SJSA1 (cell line): Measurements from ENCODE around the gene ARL13B. TPM values are rescaled to one million over a fixed set of nuclear protein-coding genes. Genes with fewer than 3 reads are reported as not detected.
"Not testable (repeated sequence)": the region's sequence is repeated elsewhere in the genome, so short reads cannot be mapped to it uniquely, and the experiment has no call there.

ENCODE experiments used
- DNase-seq, 2 experiments: peaks; one replicate each; pipeline ENCODE4 v3.0.0-alpha.2; 2015 to 2020; ENCODE audit warnings: low spot score in 2 of 2, low read depth in 1 of 2
- H3K27ac ChIP-seq: fragments of 250-450 bp; sonication (Bioruptor Pico); 2 replicates; pipeline ENCODE4 v1.5.1; 2020; ENCODE audit warnings: mild to moderate bottlenecking, moderate library complexity
- H3K27me3 ChIP-seq: fragments of 250-450 bp; sonication (Bioruptor Pico); replicated peaks from 2 replicates; pipeline ENCODE4 v1.5.1; 2020; ENCODE audit warnings: mild to moderate bottlenecking, moderate library complexity
- H3K36me3 ChIP-seq: fragments of 250-450 bp; sonication (Bioruptor Pico); 2 replicates; pipeline ENCODE4 v1.5.1; 2020; ENCODE audit warnings: mild to moderate bottlenecking
- H3K4me1 ChIP-seq: fragments of 250-450 bp; sonication (Bioruptor Pico); replicated peaks from 2 replicates; pipeline ENCODE4 v1.6.1; 2021; ENCODE audit warnings: mild to moderate bottlenecking
- H3K4me3 ChIP-seq: fragments of 250-450 bp; sonication (Bioruptor Pico); 2 replicates; pipeline ENCODE4 v1.5.1; 2020; ENCODE audit warnings: mild to moderate bottlenecking
- H3K9me3 ChIP-seq: fragments of 250-450 bp; sonication (Bioruptor Pico); replicated peaks from 2 replicates; pipeline ENCODE4 v1.5.1; 2020; ENCODE audit warnings: mild to moderate bottlenecking
- total RNA-seq: library from RNA; depleted of rRNA; stranded (reverse); fragments of >200 nt; shearing (Covaris generic); gene quantifications from 2 replicates; pipeline ENCODE4 v1.2.3, GENCODE V29; 2014

Gene ARL13B
- total RNA-seq, 1 experiment from 2014 or later, result 16.0 TPM

- no peak overlapping the region for H3K4me3 ChIP-seq
- H3K9me3 ChIP-seq, result no peaks in the 10 kb centered on the region
- H3K27ac ChIP-seq, result no peak overlapping the region
- H3K36me3 ChIP-seq, result no peaks in the 10 kb centered on the region
- DNase-seq, result no peak
- no peaks in the 10 kb centered on the region for H3K4me1 ChIP-seq
- no peaks in the 10 kb centered on the region for H3K27me3 ChIP-seq
Observed at GRCh38 chr3:94011233-94011711, 31.3 kb downstream of the ARL13B start.

- no peaks in the 10 kb centered on the region for H3K27me3 ChIP-seq
- H3K27ac ChIP-seq, result no peak overlapping the region
- DNase-seq, result no peak
- H3K9me3 ChIP-seq, result no peaks in the 10 kb centered on the region
- no peaks in the 10 kb centered on the region for H3K36me3 ChIP-seq
- H3K4me1 ChIP-seq, result no peaks in the 10 kb centered on the region
- H3K4me3 ChIP-seq, result no peak overlapping the region
Observed at GRCh38 chr3:94012185-94012584, 32.2 kb downstream of the ARL13B start.

GRCh38 chr3:94015025-94015424, 35.1 kb downstream of the ARL13B start:
- H3K4me1 ChIP-seq, result no peaks in the 10 kb centered on the region
- H3K27me3 ChIP-seq, result no peaks in the 10 kb centered on the region
- H3K27ac ChIP-seq, result no peak overlapping the region
- H3K4me3 ChIP-seq, result no peak overlapping the region
- H3K36me3 ChIP-seq, result no peaks in the 10 kb centered on the region
- H3K9me3 ChIP-seq, result no peaks in the 10 kb centered on the region
- DNase-seq, result no peak

- H3K36me3 ChIP-seq, result no peaks in the 10 kb centered on the region
- H3K4me3 ChIP-seq, result no peak overlapping the region
- no peak for DNase-seq
- H3K9me3 ChIP-seq, result no peaks in the 10 kb centered on the region
- H3K27me3 ChIP-seq, result no peaks in the 10 kb centered on the region
- no peaks in the 10 kb centered on the region for H3K4me1 ChIP-seq
- no peak overlapping the region for H3K27ac ChIP-seq
Observed at GRCh38 chr3:94019659-94020058, 39.7 kb downstream of the ARL13B start.

- DNase-seq, result no peak
- Histone ChIP-seq H3K27ac (no peak overlapping the region), H3K4me1 (no peaks in the 10 kb centered on the region), H3K4me3 (no peak overlapping the region), H3K27me3 (no peaks in the 10 kb centered on the region), H3K9me3 (no peaks in the 10 kb centered on the region), H3K36me3 (no peaks in the 10 kb centered on the region)
Observed at GRCh38 chr3:94020293-94020692, 40.3 kb downstream of the ARL13B start.

GRCh38 chr3:94024385-94024784, 44.4 kb downstream of the ARL13B start:
- no peaks in the 10 kb centered on the region for H3K4me1 ChIP-seq
- H3K9me3 ChIP-seq, result no peaks in the 10 kb centered on the region
- H3K27me3 ChIP-seq, result no peaks in the 10 kb centered on the region
- no peak for DNase-seq
- H3K4me3 ChIP-seq, result no peak overlapping the region
- H3K36me3 ChIP-seq, result no peaks in the 10 kb centered on the region
- H3K27ac ChIP-seq, result no peak overlapping the region

- H3K27me3 ChIP-seq, result no peaks in the 10 kb centered on the region
- no peaks in the 10 kb centered on the region for H3K9me3 ChIP-seq
- no peak overlapping the region for H3K4me3 ChIP-seq
- DNase-seq, result no peak
- H3K27ac ChIP-seq, result no peak overlapping the region
- H3K36me3 ChIP-seq, result no peaks in the 10 kb centered on the region
- no peaks in the 10 kb centered on the region for H3K4me1 ChIP-seq
Observed at GRCh38 chr3:94026623-94027022, 46.7 kb downstream of the ARL13B start.

GRCh38 chr3:94028093-94028837, 48.3 kb downstream of the ARL13B start, which contains the start of gene STX19:
TSS of gene STX19 (minus strand) at chr3:94028597. CDS start at chr3:94015269, 13,328 bp downstream.
- no peaks in the 10 kb centered on the region for H3K36me3 ChIP-seq
- no peak for DNase-seq
- H3K4me3 ChIP-seq, result no peak within 1 kb of the TSS
- H3K9me3 ChIP-seq, result no peaks in the 10 kb centered on the region
- no peaks in the 10 kb centered on the region for H3K27me3 ChIP-seq
- H3K27ac ChIP-seq, result no peak within 1 kb of the TSS
- H3K4me1 ChIP-seq, result no peaks in the 10 kb centered on the region

- no peaks in the 10 kb centered on the region for H3K27me3 ChIP-seq
- peak in 1 of 2 experiments; percentile 7 for DNase-seq
Observed at GRCh38 chr3:94036909-94037507, 57.1 kb downstream of the ARL13B start.

GRCh38 chr3:94043285-94043684, 63.3 kb downstream of the ARL13B start:
- Histone ChIP-seq H3K9me3 (no peaks in the 10 kb centered on the region), H3K36me3 (no peaks in the 10 kb centered on the region), H3K4me3 (no peak overlapping the region), H3K27ac (no peak overlapping the region), H3K4me1 (no peaks in the 10 kb centered on the region), H3K27me3 (no peaks in the 10 kb centered on the region)
- DNase-seq, result no peak

More at GRCh38 chr3:94036909-94037507, 57.1 kb downstream of the ARL13B start:
- Histone ChIP-seq H3K36me3 (no peaks in the 10 kb centered on the region), H3K4me3 (no peak overlapping the region), H3K4me1 (no peaks in the 10 kb centered on the region), H3K9me3 (no peaks in the 10 kb centered on the region), H3K27ac (no peak overlapping the region)

GRCh38 chr3:94044100-94044936, 64.4 kb downstream of the ARL13B start:
- H3K4me3 ChIP-seq, H3K27ac ChIP-seq, H3K4me1 ChIP-seq, H3K27me3 ChIP-seq, H3K36me3 ChIP-seq, DNase-seq, H3K9me3 ChIP-seq: not testable (repeated sequence)

GRCh38 chr3:94046533-94046932, 66.6 kb downstream of the ARL13B start:
- H3K36me3 ChIP-seq, result no peaks in the 10 kb centered on the region
- H3K27ac ChIP-seq, result no peak overlapping the region
- no peaks in the 10 kb centered on the region for H3K4me1 ChIP-seq

GRCh38 chr3:94049267-94049666, 69.3 kb downstream of the ARL13B start:
- H3K27ac ChIP-seq, result no peak overlapping the region
- H3K9me3 ChIP-seq, result no peaks in the 10 kb centered on the region
- no peaks in the 10 kb centered on the region for H3K4me1 ChIP-seq
- no peaks in the 10 kb centered on the region for H3K27me3 ChIP-seq
- H3K36me3 ChIP-seq, result no peaks in the 10 kb centered on the region
- DNase-seq, result no peak
- no peak overlapping the region for H3K4me3 ChIP-seq

More at GRCh38 chr3:94046533-94046932, 66.6 kb downstream of the ARL13B start:
- Histone ChIP-seq H3K27me3 (no peaks in the 10 kb centered on the region), H3K4me3 (no peak overlapping the region), H3K9me3 (no peaks in the 10 kb centered on the region)
- DNase-seq, result no peak

GRCh38 chr3:94050546-94050945, 70.6 kb downstream of the ARL13B start:
- Histone ChIP-seq H3K9me3 (no peaks in the 10 kb centered on the region), H3K27ac (no peak overlapping the region), H3K4me3 (no peak overlapping the region), H3K36me3 (no peaks in the 10 kb centered on the region), H3K27me3 (no peaks in the 10 kb centered on the region), H3K4me1 (no peaks in the 10 kb centered on the region)
- DNase-seq, result no peak
